ENCODE data around the gene ZNF407. TPM values are rescaled to one million over a fixed set of nuclear protein-coding genes. Genes with fewer than 3 reads are reported as not detected.

Gene ZNF407
- total and polyA plus RNA-seq, 2 donors from 2014 or later, result 2.5 to 17.8 TPM

DNA sequence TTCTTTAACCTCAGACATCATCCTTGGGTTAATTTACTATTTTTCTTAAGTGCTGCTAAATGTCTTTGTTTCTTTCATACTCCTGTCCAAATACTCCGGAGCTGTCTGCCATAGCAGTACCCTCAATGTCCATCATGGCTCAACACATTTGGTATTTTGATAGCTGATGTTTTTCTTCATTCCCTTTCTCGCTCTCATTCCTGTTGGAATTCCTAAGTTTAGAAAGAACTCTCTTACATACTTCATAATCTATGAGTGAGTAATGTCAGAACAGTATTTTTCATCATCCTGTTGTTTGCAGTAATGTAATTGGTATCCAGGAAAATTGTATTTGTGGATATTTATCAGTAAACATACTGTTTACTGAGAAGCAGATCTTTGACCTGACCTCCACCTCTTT lies 328.4 kb downstream of the ZNF407 start:
- H3K4me1 ChIP-seq (ENCODE audit: control insufficient read depth in 2 of 3, insufficient read depth in 2 of 3, low read depth in 1 of 3, low read length in 3 of 3), result no peaks in the 10 kb centered on the region
- no peaks in the 10 kb centered on the region for H3K27me3 ChIP-seq (ENCODE audit: control insufficient read depth, insufficient read depth, low read length)
- no peak overlapping the region for H3K4me3 ChIP-seq (ENCODE audit: low read length in 3 of 3)
- FAIRE-seq (no peak), DNase-seq (no peak)
- no peak overlapping the region for H3K27ac ChIP-seq (ENCODE audit: low read depth in 2 of 2, low read length in 2 of 2)
- no peak for TF ChIP-seq CTCF (IDR thresholded peaks at IDR 0.05; ENCODE audit: borderline replicate concordance, extremely low read depth, insufficient read depth)
- no peaks in the 10 kb centered on the region for H3K9me3 ChIP-seq (ENCODE audit: control insufficient read depth in 2 of 3, insufficient read depth in 1 of 3, low read length in 3 of 3)
- intact Hi-C loops (cut with DNase I), result no loop called here
- H3K36me3 ChIP-seq (ENCODE audit: control insufficient read depth in 2 of 3, insufficient read depth in 3 of 3, low read length in 3 of 3), result no peaks in the 10 kb centered on the region
- H3K9ac ChIP-seq (ENCODE audit: low read length in 3 of 3), result no peak overlapping the region

- no peaks in the 10 kb centered on the region for H3K36me3 ChIP-seq (ENCODE audit: control insufficient read depth in 2 of 3, insufficient read depth in 3 of 3, low read length in 3 of 3)
- H3K4me3 ChIP-seq (ENCODE audit: low read length in 3 of 3), result no peak overlapping the region
- intact Hi-C loops (cut with DNase I), result no loop called here
- FAIRE-seq, result no peak
- no peaks in the 10 kb centered on the region for H3K27me3 ChIP-seq (ENCODE audit: control insufficient read depth, insufficient read depth, low read length)
- TF ChIP-seq CTCF (IDR thresholded peaks at IDR 0.05; ENCODE audit: borderline replicate concordance, extremely low read depth, insufficient read depth), result no peak
- no peaks in the 10 kb centered on the region for H3K4me1 ChIP-seq (ENCODE audit: control insufficient read depth in 2 of 3, insufficient read depth in 2 of 3, low read depth in 1 of 3, low read length in 3 of 3)
- DNase-seq, result no peak
- no peak overlapping the region for H3K9ac ChIP-seq (ENCODE audit: low read length in 3 of 3)
- no peaks in the 10 kb centered on the region for H3K9me3 ChIP-seq (ENCODE audit: control insufficient read depth in 2 of 3, insufficient read depth in 1 of 3, low read length in 3 of 3)
- H3K27ac ChIP-seq (ENCODE audit: low read depth in 2 of 2, low read length in 2 of 2), result no peak overlapping the region
Measured at GRCh38 chr18:74928194-74928968, 330.7 kb downstream of the ZNF407 start.

DNA sequence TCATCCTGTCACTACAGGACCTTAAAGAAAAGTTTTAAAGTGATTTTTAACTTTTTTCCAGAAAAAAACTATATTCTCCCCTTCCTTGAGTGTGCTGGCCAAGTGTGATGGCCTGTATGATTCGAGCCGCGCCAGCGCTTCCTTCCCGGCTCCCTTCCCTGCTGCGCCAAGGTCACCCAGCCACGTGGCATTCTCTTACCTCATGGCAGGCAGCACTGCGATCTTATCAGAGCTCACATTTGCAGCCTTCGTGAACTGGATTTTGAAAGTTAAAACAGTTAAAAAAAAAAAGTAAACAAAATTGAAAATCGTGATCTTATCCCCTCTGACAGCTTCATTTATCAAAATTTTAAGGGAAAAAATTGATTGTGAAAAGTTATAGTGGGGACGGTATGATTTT lies 331.4 kb downstream of the ZNF407 start:
- DNase-seq, result peak in 1 of 5 donors; percentile 32

More for the DNA sequence above, 331.4 kb downstream of the ZNF407 start:
- no peaks in the 10 kb centered on the region for H3K9me3 ChIP-seq (ENCODE audit: control insufficient read depth in 2 of 3, insufficient read depth in 1 of 3, low read length in 3 of 3)
- H3K4me1 ChIP-seq (ENCODE audit: control insufficient read depth in 2 of 3, insufficient read depth in 2 of 3, low read depth in 1 of 3, low read length in 3 of 3), result no peaks in the 10 kb centered on the region
- no peak for FAIRE-seq
- no peaks in the 10 kb centered on the region for H3K27me3 ChIP-seq (ENCODE audit: control insufficient read depth, insufficient read depth, low read length)
- no peak for TF ChIP-seq CTCF (IDR thresholded peaks at IDR 0.05; ENCODE audit: borderline replicate concordance, extremely low read depth, insufficient read depth)
- intact Hi-C loops (cut with DNase I), result no loop called here
- no peak overlapping the region for H3K27ac ChIP-seq (ENCODE audit: low read depth in 2 of 2, low read length in 2 of 2)
- H3K4me3 ChIP-seq (ENCODE audit: low read length in 3 of 3), result no peak overlapping the region
- no peaks in the 10 kb centered on the region for H3K36me3 ChIP-seq (ENCODE audit: control insufficient read depth in 2 of 3, insufficient read depth in 3 of 3, low read length in 3 of 3)
- no peak overlapping the region for H3K9ac ChIP-seq (ENCODE audit: low read length in 3 of 3)
